AG09319 (cell line): ENCODE measurements around the gene TFDP1.
"Not testable (repeated sequence)": the region's sequence is repeated elsewhere in the genome, so short reads cannot be mapped to it uniquely, and the experiment has no call there.

Experiments used
- DNase-seq: peaks from one replicate; pipeline ENCODE4 v3.0.0-alpha.2; 2010; ENCODE audit warnings: low read depth; ENCODE audit errors: extremely low read depth
- CTCF ChIP-seq: IDR thresholded peaks from 2 replicates; pipeline ENCODE4 v1.5.1; 2011; ENCODE audit warnings: low read depth, mild to moderate bottlenecking, inconsistent platforms, low read length, moderate library complexity

The TFDP1 gene

GRCh38 chr13:113588394-113589111, 4.0 kb downstream of the TFDP1 start:
- DNase-seq = no peak
- no peak for TF ChIP-seq CTCF

GRCh38 chr13:113589251-113589960, 4.9 kb downstream of the TFDP1 start:
- no peak for DNase-seq
- no peak for TF ChIP-seq CTCF

GRCh38 chr13:113589961-113590339, 5.4 kb downstream of the TFDP1 start:
- TF ChIP-seq CTCF = no peak

GRCh38 chr13:113591750-113592149, 7.2 kb downstream of the TFDP1 start:
- no peak for DNase-seq
- TF ChIP-seq CTCF = no peak

More at GRCh38 chr13:113589961-113590339, 5.4 kb downstream of the TFDP1 start:
- no peak for DNase-seq

GRCh38 chr13:113592571-113592970, 8.0 kb downstream of the TFDP1 start:
- no peak for TF ChIP-seq CTCF
- no peak for DNase-seq

GRCh38 chr13:113594066-113594821, 9.7 kb downstream of the TFDP1 start:
- not testable (repeated sequence) for DNase-seq

GRCh38 chr13:113595131-113595530, 10.6 kb downstream of the TFDP1 start:
- no peak for DNase-seq
- TF ChIP-seq CTCF = no peak
